A673 (cell line): ENCODE data around the gene HMGCLL1.

ENCODE experiments used
- EZH2 ChIP-seq: fragments of 200-600 bp; sonication (generic); IDR thresholded peaks from 2 replicates; pipeline ENCODE4 v1.6.1; 2017; ENCODE audit warnings: borderline replicate concordance, low read depth, mild to moderate bottlenecking, mixed read lengths, antibody characterized with exemption, low read length; ENCODE audit not compliant: poor library complexity, severe bottlenecking
- TF ChIP-seq, protein P1 (sequence below): fragments of 300-800, 200-600 bp; sonication (generic); conservative IDR thresholded peaks from 2 replicates; pipeline ENCODE4 v1.5.1; 2017; ENCODE audit warnings: low read depth, mild to moderate bottlenecking, antibody characterized with exemption, low read length, moderate library complexity, mixed read lengths

DNA sequence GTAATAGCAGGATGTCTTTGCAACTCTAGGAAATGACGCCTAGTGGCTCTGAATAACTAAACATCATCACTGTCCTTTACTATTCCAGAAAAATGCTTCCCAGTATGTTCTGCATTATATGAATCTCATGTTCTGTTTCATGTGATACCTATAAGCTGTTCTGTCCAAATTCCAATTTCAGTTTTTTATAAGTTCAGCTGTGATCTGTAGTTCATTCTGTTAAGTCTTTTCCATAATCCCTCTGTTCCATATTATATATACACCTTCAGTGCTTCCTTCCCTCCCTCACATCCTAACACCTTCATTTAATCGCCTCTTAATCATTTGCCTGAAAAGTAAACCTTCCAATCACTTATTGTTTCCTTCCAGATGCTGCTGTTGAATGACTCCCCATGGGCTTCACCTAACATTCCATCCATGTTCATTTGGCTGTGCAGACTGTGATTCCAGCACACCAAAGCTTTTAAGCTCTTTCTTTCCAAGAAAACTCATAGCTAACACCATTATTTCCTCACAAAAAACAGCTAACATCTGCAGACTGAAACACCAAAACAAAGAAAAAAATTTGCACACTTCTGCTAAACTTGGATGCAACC, 18.6 kb downstream of the HMGCLL1 start:
- TF ChIP-seq, protein P1, sequence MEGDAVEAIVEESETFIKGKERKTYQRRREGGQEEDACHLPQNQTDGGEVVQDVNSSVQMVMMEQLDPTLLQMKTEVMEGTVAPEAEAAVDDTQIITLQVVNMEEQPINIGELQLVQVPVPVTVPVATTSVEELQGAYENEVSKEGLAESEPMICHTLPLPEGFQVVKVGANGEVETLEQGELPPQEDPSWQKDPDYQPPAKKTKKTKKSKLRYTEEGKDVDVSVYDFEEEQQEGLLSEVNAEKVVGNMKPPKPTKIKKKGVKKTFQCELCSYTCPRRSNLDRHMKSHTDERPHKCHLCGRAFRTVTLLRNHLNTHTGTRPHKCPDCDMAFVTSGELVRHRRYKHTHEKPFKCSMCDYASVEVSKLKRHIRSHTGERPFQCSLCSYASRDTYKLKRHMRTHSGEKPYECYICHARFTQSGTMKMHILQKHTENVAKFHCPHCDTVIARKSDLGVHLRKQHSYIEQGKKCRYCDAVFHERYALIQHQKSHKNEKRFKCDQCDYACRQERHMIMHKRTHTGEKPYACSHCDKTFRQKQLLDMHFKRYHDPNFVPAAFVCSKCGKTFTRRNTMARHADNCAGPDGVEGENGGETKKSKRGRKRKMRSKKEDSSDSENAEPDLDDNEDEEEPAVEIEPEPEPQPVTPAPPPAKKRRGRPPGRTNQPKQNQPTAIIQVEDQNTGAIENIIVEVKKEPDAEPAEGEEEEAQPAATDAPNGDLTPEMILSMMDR, result no peak
- TF ChIP-seq EZH2, result no peak
